GM11168 (cell line): ENCODE measurements around the gene NFIA.

Experiments
- in situ Hi-C: fragments of 300-500 bp; cut with MboI; formaldehyde crosslinking; loops from one replicate; pipeline ENCODE4 v1.12.0; 2022; ENCODE audit warnings: low sequenced_read_pairs; ENCODE audit not compliant: unreplicated experiment

Gene NFIA

DNA sequence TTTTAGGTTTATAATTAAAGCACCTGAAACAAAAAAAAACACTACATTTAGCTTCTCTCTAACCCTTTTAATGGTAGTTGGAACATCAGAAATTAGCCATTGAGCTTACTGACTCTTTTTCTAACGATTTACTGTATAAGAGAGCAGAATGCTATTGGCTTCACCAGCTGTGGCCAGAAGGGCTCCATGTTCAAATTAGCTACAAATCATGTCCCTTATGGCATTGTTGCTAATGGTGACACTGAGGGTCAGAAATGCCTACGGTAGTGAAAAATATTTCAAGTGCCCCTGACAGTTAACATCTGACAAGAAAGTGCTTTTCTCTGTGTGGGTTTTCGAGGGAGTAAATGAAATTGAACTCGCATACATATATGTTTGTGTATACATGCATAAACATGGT is 232.7 kb downstream of the NFIA start:
- in situ Hi-C loops, result no loop called here

DNA sequence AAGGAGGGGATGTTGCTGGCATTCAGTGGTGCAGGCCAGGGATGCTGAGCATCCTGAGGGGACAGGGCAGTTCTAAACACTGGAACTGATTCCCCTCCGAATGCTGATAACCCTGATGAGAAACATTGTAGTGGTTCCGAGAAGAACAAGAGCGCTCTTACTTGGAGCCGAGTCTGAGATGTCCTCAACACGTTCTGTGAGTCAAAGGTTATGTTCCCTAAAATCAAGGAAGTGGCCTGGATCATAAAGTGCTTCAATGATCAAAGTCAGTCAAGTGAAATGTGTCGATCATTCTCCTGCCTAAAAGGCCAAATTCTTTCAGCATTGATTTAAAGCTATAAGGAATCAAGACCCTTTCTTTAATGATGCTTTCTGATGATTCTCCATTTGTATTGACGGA is 234.1 kb downstream of the NFIA start:
- in situ Hi-C loops, result no loop called here

- in situ Hi-C loops, result no loop called here
Observed at GRCh38 chr1:61318319-61319125, 236.2 kb downstream of the NFIA start.

- in situ Hi-C loops, result no loop called here
Observed at GRCh38 chr1:61320575-61320974, 238.2 kb downstream of the NFIA start.

- in situ Hi-C loops, result no loop called here
Observed at GRCh38 chr1:61322008-61322744, 239.8 kb downstream of the NFIA start.

DNA sequence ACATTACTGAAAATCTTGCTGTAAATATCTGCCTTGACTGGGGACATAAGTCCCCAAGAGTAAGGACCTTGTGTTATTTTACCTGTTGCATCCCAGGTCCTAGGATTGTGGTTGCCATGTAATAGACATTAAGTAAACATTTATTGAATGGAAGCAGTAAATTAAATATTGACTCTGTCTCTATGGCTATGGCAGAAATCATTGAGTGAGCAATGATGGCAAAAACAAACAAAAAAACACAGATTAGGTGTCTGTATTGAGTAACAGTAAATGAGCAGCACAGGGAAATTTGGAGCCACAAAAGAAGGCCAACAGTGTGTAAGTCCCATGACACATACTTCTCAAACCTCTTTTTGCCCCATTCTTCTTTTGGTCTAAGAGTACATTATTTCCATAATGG is 240.4 kb downstream of the NFIA start:
- in situ Hi-C loops, result no loop called here

DNA sequence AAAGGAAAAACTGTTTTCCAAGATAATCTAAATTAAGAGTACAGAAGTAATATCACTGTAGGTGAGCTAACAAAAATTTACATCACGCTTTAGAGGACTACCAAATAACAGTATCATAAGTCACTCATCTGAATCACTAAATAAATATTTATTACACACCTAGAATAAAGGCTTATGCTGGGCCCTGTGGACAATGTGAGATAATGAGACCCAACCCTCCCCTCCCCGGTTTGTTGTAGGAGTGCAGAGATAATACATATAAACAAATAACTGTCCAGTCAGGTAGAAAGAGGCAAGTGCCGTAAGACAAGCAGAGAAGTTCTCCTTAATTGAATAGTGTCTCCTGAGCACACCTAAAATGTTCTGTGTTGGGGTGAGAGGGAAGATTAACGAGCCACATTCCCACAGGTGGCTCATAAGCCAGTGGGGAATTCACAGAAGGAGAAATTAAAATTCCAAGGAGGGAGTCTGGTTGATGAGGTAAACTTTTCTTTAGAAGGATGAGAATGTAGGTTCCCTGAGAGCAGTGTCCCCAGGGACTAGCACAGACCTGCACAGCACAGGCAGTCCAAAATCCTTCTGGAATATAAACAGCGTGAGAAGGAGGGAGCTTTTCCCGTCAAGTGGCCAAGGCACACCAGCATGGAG is 241.4 kb downstream of the NFIA start:
- in situ Hi-C loops, result no loop called here

GRCh38 chr1:61326713-61327112 is 244.4 kb downstream of the NFIA start:
- in situ Hi-C loops, result no loop called here

DNA sequence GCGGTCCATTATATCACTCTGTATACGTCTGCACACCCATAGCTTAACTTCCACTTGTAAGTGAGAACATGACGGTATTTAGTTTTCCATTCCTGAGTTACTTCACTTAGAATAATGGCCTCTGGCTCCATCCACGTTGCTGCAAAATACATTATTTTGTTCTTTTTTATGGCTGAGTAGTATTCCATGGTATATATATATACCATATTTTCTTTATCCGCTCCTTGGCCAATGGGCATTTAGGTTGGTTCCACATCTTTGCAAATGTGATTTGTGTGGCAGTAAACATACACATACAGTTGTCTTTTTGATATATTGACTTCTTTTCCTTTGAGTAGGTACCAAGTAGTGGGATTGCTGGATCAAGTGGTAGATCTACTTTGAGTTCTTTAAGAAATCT is 245.1 kb downstream of the NFIA start:
- in situ Hi-C loops, result no loop called here

DNA sequence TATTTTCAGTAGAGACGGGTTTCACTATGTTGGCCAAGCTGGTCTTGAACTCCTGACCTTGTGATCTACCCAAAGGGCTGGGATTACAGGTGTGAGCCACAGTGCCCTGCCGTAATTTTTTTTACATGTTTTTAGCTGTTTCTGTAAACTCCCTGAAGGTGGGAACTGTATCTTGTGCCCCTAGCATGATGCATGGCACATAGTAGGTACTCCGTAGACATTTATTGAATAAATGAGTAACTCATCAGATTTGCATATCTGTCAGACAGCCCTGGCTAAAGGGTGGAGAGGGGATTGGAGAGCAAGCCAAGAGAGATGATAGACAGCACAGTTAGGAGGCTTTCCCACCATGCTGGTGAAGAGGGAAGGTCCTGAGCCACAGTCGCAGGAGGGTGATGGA is 247.2 kb downstream of the NFIA start:
- in situ Hi-C loops, result no loop called here

- in situ Hi-C loops, result no loop called here
Observed at GRCh38 chr1:61330018-61330417, 247.7 kb downstream of the NFIA start.

DNA sequence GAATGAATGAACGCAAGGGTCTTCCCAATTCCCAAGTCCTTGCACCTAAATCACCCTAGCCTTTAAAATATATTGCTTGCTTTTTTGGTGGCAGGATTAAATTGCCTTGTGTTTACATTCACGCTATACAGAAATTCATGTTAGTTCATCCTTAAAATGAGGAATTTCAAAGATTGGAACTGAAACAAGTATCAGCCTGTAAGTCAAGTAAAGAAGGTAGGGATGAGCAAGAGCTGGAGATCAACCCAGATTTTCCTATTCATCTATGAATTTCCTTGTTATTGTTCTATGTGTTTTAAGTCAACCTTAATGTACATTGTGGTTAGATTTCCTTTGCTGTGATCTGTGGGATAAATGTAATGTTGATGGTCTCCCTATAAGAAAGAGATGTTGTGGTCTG is 248.2 kb downstream of the NFIA start:
- in situ Hi-C loops, result no loop called here

- in situ Hi-C loops, result no loop called here
Observed at GRCh38 chr1:61332196-61332753, 249.9 kb downstream of the NFIA start.

DNA sequence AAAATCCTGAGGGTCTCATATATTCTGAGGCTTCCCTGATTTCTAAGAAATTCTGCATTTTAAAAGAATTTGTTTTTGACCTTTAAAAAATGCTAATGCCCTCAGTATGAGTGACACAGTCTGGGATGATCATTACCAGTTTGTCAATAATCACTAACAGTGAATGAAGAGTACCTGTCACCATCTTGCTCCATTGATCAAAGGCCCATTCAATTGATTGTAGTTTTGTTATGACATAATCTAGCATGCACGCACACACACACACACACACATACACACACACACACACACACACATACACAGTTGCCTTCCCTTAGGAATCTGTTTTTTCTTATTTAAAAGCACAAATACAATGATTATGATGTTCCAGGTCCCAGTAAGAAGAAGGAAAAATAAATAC is 250.4 kb downstream of the NFIA start:
- in situ Hi-C loops, result no loop called here

- in situ Hi-C loops, result no loop called here
Observed at GRCh38 chr1:61334718-61335589, 252.6 kb downstream of the NFIA start.

GRCh38 chr1:61337037-61337436 is 254.7 kb downstream of the NFIA start:
- in situ Hi-C loops, result no loop called here

DNA sequence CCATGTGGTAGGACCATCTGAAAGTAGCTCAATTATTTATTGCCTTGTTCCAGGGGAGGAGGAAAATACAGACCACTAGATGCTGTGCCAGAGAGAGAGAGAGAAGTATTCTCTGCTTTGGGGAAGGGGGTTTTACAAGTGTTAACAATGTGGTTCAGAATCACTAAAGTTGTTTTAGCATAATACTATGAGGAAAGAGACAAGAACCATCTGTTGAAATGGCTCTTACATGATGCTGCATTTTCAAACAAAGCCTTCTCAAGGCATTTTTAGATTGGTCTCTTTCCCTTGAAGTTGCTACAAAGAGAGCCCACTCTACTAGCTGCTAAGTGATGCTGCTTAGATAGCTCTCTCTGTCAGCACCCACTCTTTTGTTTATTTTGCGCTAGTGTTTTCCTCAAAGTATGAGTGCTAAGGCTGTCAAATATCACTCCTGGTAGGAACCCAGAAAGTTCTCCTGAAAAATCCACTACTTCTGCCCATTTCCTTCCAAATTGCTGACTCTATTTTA is 255.1 kb downstream of the NFIA start:
- in situ Hi-C loops, result no loop called here

GRCh38 chr1:61337981-61338848 is 255.9 kb downstream of the NFIA start:
- in situ Hi-C loops, result no loop called here

DNA sequence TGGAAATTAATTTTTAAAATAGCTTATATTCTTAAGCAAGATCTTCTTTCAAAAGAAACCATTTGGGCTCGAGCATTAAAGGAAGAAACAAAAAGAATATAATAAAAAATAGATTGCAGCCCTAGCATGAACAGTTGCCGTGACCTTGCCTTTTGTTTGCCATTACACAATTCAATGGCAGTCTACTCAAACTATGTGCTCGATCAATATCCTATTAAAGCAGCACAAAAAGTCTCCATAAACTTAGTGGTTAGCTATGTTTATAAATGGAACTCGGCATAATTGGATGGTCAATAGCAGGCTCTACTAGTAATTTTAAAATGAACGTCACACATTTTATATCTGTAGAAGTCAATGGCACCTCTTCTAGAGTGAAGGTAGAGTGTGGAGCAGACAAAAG is 256.5 kb downstream of the NFIA start:
- in situ Hi-C loops, result no loop called here
